ENCODE measurements around the gene FAM53B.

DNA sequence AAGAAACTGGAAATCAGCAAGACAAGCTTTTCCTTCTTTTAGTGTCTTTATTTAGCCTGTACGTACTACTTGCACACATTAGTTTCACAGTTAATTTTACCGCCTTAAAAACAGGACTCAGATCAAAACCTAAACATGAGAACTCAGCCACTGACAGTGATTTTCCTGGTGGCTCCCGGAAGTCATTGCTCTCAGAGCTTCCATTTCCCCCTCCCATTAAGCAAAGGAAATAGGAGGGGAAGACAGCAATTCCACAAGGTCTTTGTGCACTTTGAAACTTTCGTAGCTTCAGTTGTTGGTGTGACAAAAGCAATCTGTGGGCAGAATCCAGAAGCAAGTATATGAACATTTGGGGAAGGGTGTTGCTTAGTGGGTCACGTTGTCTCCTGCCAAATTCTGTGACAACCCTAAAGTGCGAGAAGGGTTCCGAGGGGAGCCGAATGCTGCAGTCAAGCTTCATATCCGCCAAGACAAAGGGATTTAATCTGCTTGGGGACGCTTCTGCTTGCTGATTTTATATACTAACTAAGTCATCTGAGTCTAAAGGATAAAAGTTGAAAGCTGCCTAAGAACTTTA lies 30.4 kb downstream of the FAM53B start:
- TF ChIP-seq, protein P1, sequence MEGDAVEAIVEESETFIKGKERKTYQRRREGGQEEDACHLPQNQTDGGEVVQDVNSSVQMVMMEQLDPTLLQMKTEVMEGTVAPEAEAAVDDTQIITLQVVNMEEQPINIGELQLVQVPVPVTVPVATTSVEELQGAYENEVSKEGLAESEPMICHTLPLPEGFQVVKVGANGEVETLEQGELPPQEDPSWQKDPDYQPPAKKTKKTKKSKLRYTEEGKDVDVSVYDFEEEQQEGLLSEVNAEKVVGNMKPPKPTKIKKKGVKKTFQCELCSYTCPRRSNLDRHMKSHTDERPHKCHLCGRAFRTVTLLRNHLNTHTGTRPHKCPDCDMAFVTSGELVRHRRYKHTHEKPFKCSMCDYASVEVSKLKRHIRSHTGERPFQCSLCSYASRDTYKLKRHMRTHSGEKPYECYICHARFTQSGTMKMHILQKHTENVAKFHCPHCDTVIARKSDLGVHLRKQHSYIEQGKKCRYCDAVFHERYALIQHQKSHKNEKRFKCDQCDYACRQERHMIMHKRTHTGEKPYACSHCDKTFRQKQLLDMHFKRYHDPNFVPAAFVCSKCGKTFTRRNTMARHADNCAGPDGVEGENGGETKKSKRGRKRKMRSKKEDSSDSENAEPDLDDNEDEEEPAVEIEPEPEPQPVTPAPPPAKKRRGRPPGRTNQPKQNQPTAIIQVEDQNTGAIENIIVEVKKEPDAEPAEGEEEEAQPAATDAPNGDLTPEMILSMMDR (conservative IDR thresholded peaks at IDR 0.05; ENCODE audit: low read length), result no peak
- TF ChIP-seq EZH2phosphoT487 (IDR thresholded peaks at IDR 0.05; ENCODE audit: borderline replicate concordance, low read depth, low read length), result no peak
